ENCODE results near the gene ACTL10.

The ACTL10 gene

GRCh38 chr20:33681728-33682353 lies 15.1 kb downstream of the ACTL10 start:
- no peak overlapping the region for H3K27ac ChIP-seq
- TF ChIP-seq ZFX (IDR thresholded peaks at IDR 0.05) = no peak
- TF ChIP-seq, protein P1, sequence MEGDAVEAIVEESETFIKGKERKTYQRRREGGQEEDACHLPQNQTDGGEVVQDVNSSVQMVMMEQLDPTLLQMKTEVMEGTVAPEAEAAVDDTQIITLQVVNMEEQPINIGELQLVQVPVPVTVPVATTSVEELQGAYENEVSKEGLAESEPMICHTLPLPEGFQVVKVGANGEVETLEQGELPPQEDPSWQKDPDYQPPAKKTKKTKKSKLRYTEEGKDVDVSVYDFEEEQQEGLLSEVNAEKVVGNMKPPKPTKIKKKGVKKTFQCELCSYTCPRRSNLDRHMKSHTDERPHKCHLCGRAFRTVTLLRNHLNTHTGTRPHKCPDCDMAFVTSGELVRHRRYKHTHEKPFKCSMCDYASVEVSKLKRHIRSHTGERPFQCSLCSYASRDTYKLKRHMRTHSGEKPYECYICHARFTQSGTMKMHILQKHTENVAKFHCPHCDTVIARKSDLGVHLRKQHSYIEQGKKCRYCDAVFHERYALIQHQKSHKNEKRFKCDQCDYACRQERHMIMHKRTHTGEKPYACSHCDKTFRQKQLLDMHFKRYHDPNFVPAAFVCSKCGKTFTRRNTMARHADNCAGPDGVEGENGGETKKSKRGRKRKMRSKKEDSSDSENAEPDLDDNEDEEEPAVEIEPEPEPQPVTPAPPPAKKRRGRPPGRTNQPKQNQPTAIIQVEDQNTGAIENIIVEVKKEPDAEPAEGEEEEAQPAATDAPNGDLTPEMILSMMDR (conservative IDR thresholded peaks at IDR 0.05) = no peak

DNA sequence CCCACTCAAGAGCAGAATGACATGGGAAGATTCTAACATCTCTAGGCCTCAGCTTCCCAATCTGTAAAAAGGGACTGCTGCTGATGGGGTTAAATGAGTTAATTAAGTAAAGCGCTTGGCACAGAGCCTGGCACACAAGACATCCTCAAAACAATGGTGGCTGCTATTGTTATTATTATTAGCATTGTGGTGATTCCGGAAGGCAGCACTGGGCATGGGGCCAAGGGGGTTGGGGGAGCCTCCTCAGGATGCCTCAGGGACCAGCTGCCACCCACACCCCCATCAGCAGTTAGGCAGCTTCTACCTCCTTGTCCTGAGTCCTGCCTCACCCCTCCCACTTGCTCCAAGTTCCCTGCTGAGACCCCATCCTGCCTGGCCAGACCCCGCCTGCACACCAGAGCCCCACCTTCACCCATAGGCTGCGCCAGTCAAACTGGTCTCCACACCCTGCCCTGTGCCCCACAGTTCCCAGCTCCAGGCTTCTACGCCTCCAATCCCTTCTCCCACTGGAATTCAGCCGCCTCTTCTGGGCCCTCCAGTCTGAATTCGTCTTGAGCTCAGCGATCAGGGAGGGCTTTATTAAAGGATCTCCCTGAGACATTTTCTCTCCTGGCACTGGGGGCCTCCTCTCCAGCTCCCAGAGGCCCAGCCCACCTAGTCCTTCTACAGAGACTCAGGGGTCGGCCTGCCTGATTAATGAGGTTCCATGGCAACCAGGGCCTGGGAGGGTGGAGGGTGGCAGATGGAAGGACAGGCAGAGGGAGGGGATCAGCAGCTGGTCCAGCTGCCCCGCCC lies 18.0 kb downstream of the ACTL10 start:
- peak overlapping the region; percentile 72 for H3K27ac ChIP-seq
- TF ChIP-seq ZFX (IDR thresholded peaks at IDR 0.05) = no peak
- TF ChIP-seq, protein P1 (conservative IDR thresholded peaks at IDR 0.05) = no peak

- TF ChIP-seq ZFX (IDR thresholded peaks at IDR 0.05) = peak; percentile 57; the same call in 1 of the 2 replicates
- TF ChIP-seq, protein P1 (conservative IDR thresholded peaks at IDR 0.05) = no peak
- H3K27ac ChIP-seq = peak overlapping the region; percentile 72
Observed at GRCh38 chr20:33685328-33686099, 18.8 kb downstream of the ACTL10 start.

- TF ChIP-seq, protein P1 (conservative IDR thresholded peaks at IDR 0.05) = no peak
- TF ChIP-seq ZFX (IDR thresholded peaks at IDR 0.05) = peak; percentile 63; the same call in 1 of the 2 replicates
- H3K27ac ChIP-seq = peak within 1 kb of the TSS; percentile 72
Observed at GRCh38 chr20:33686100-33686983, 19.6 kb downstream of the ACTL10 start, which contains the start of gene E2F1. E2F1 (minus strand) TSS chr20:33686385; CDS start chr20:33686264, 121 bp downstream.

DNA sequence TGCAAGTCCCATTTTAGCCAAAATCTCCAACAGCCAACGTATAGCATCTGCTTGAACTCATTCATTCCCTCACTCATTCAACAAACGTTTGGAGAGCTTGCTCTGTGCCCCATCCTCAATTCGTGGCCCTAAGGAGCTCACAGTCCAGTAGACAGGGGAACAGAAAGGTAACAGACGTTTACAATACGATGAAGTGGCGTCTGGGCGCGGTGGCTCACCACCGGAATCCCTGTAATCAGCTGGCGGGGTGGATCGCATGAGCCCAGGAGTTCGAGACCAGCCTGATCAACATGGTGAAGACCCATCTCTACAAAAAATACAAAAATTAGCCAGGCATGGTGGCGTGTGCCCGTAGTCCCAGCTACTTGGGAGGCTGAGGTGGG lies 20.2 kb downstream of the ACTL10 start:
- peak overlapping the region; percentile 72 for H3K27ac ChIP-seq
- TF ChIP-seq, protein P1 (conservative IDR thresholded peaks at IDR 0.05) = no peak
- TF ChIP-seq ZFX (IDR thresholded peaks at IDR 0.05) = no peak

DNA sequence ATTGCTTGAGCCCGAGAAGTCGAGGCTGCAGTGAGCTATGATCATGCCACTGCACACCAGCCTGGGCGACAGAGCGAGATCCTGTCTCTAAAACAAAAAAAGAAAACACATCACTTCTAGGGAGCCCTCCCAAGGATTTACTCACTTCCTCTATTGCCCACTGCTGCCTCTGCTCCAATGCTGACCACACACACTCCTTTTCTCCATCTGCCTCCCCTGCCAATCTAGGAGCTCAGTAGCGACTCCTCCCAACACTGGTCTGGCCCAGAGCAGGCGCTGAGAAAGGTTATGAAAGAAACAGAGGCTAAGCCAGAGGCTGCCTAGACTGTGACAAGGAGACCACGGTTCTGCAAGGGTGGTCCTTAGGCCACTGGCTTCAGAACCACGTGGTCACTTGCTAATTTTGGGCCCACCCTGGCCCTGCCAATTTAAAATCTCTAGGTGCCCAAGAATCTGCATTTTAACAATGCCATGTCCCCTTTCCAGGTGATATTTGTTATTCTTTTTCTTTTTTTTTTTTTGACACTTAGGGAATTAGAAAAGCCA lies 20.7 kb downstream of the ACTL10 start:
- peak overlapping the region; percentile 72 for H3K27ac ChIP-seq

More for the DNA sequence above, 20.7 kb downstream of the ACTL10 start:
- no peak for TF ChIP-seq ZFX (IDR thresholded peaks at IDR 0.05)
- TF ChIP-seq, protein P1 (conservative IDR thresholded peaks at IDR 0.05) = no peak

Measured in C4-2B (cell line).